Right atrium auricular region (tissue), 2 donors: Measurements from ENCODE around the gene PAN3. TPM values are rescaled to one million over a fixed set of nuclear protein-coding genes. Genes with fewer than 3 reads are reported as not detected.

ENCODE experiments used
- DNase-seq: peaks from one replicate; pipeline ENCODE4 v3.0.0-alpha.2; 2019; ENCODE audit warnings: low spot score
- H3K27ac ChIP-seq, 2 donors: fragments of 200-600 bp; sonication (generic); 1 replicate in 1 of 2; 2 replicates in 1 of 2; pipeline ENCODE4 v1.5.1; 2016 to 2019
- H3K27me3 ChIP-seq, 2 donors: fragments of 200-600 bp; sonication (generic); one replicate each; pipeline versions ENCODE4 v1.5.1 to v1.6.0; 2017 to 2019
- H3K36me3 ChIP-seq: fragments of 200-600 bp; sonication (generic); one replicate; pipeline ENCODE4 v1.5.1; 2016
- H3K4me1 ChIP-seq, 2 donors: fragments of 200-600 bp; sonication (generic); one replicate each; pipeline versions ENCODE4 v1.5.1 to v1.6.0; 2017 to 2019
- H3K4me3 ChIP-seq, 2 donors: fragments of 200-600 bp; sonication (generic); 1 replicate in 1 of 2; 2 replicates in 1 of 2; pipeline ENCODE4 v1.5.1; 2017 to 2019; ENCODE audit warnings: mild to moderate bottlenecking in 1 of 2, moderate library complexity in 1 of 2
- H3K9me3 ChIP-seq, 2 donors: fragments of 200-600 bp; sonication (generic); one replicate each; pipeline ENCODE4 v1.5.1; 2019
- total RNA-seq, 2 donors: library from RNA; depleted of rRNA; stranded (reverse); fragments of >200 nt; gene quantifications; one replicate each; pipeline ENCODE4 v1.1.0, GENCODE V29; 2016
- TF ChIP-seq, protein P1 (sequence below), 2 donors: fragments of 200-600 bp; sonication (generic); IDR thresholded peaks; one replicate each; pipeline ENCODE4 v1.5.1; 2019; ENCODE audit warnings: antibody characterized with exemption in 2 of 2

The PAN3 gene
- total RNA-seq, 2 donors from 2014 or later, result 8.7 to 12.0 TPM

- Histone ChIP-seq H3K27ac (no peak overlapping the region), H3K9me3 (no peaks in the 10 kb centered on the region), H3K36me3 (no peaks in the 10 kb centered on the region), H3K4me3 (no peak overlapping the region), H3K4me1 (no peaks in the 10 kb centered on the region), H3K27me3 (no peaks in the 10 kb centered on the region)
- no peak for DNase-seq
- TF ChIP-seq, protein P1, sequence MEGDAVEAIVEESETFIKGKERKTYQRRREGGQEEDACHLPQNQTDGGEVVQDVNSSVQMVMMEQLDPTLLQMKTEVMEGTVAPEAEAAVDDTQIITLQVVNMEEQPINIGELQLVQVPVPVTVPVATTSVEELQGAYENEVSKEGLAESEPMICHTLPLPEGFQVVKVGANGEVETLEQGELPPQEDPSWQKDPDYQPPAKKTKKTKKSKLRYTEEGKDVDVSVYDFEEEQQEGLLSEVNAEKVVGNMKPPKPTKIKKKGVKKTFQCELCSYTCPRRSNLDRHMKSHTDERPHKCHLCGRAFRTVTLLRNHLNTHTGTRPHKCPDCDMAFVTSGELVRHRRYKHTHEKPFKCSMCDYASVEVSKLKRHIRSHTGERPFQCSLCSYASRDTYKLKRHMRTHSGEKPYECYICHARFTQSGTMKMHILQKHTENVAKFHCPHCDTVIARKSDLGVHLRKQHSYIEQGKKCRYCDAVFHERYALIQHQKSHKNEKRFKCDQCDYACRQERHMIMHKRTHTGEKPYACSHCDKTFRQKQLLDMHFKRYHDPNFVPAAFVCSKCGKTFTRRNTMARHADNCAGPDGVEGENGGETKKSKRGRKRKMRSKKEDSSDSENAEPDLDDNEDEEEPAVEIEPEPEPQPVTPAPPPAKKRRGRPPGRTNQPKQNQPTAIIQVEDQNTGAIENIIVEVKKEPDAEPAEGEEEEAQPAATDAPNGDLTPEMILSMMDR (IDR thresholded peaks at IDR 0.05), result no peak
These were observed 112.2 kb downstream of the PAN3 start for GRCh38 chr13:28250542-28250941.

DNA sequence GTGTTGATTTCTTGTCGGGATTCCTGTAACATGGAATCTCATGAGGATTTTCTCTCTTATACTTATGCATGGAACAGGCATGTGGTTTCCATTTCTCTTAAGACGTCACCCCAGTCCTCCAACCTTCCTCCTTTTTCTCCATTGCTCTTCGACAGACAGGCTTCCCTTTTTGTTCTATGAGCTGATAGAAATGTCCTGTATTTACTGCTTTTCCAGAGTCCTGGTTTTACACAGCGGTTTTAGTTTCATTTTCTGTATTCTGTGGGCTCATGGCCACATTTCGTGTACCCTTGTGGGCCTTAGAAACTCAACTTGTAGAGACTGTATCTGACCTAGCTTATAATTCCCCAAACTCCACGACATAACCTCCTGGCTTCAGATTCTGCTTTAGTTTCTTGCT is 113.1 kb downstream of the PAN3 start:
- Histone ChIP-seq H3K9me3 (no peaks in the 10 kb centered on the region), H3K27me3 (no peaks in the 10 kb centered on the region), H3K27ac (no peak overlapping the region), H3K4me3 (no peak overlapping the region), H3K36me3 (peaks cover 4% of the 10 kb centered on the region), H3K4me1 (no peaks in the 10 kb centered on the region)
- no peak for DNase-seq
- TF ChIP-seq, protein P1 (IDR thresholded peaks at IDR 0.05), result no peak

GRCh38 chr13:28252547-28252946 is 114.2 kb downstream of the PAN3 start:
- H3K27me3 ChIP-seq, result no peaks in the 10 kb centered on the region
- DNase-seq, result no peak
- H3K27ac ChIP-seq, result no peak overlapping the region
- peaks cover 14% of the 10 kb centered on the region for H3K36me3 ChIP-seq
- no peaks in the 10 kb centered on the region for H3K4me1 ChIP-seq
- H3K4me3 ChIP-seq, result no peak overlapping the region
- TF ChIP-seq, protein P1 (IDR thresholded peaks at IDR 0.05), result no peak
- no peaks in the 10 kb centered on the region for H3K9me3 ChIP-seq

- peaks cover 21% of the 10 kb centered on the region for H3K36me3 ChIP-seq
- TF ChIP-seq, protein P1 (IDR thresholded peaks at IDR 0.05), result no peak
These were observed 119.0 kb downstream of the PAN3 start for GRCh38 chr13:28257305-28257704.

DNA sequence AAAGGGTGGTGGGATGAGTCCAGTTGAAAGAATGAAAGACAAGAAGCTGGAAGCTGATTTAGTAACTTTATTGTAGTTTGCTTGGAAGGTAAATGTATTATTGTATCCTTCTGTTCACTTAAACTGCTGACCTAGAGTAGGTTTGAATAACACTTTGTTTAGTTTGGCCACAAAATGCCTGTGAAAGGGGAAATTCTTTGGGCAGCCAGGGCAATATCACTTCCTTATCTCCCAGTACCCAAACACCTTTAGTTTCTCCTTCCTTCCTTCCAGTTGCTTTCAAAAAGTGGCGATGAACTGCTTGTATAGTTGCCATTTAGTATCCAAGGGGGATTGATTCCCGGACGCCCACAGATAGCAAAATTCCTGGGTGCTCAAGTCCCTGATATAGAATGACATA is 120.1 kb downstream of the PAN3 start:
- peaks cover 26% of the 10 kb centered on the region for H3K36me3 ChIP-seq
- H3K27ac ChIP-seq, result no peak overlapping the region
- no peaks in the 10 kb centered on the region for H3K4me1 ChIP-seq
- no peaks in the 10 kb centered on the region for H3K27me3 ChIP-seq
- no peak overlapping the region for H3K4me3 ChIP-seq
- TF ChIP-seq, protein P1 (IDR thresholded peaks at IDR 0.05), result no peak
- DNase-seq, result no peak
- H3K9me3 ChIP-seq, result no peaks in the 10 kb centered on the region

More at GRCh38 chr13:28257305-28257704, 119.0 kb downstream of the PAN3 start:
- Histone ChIP-seq H3K27me3 (no peaks in the 10 kb centered on the region), H3K4me3 (no peak overlapping the region), H3K27ac (no peak overlapping the region), H3K9me3 (no peaks in the 10 kb centered on the region), H3K4me1 (no peaks in the 10 kb centered on the region)
- DNase-seq, result no peak

DNA sequence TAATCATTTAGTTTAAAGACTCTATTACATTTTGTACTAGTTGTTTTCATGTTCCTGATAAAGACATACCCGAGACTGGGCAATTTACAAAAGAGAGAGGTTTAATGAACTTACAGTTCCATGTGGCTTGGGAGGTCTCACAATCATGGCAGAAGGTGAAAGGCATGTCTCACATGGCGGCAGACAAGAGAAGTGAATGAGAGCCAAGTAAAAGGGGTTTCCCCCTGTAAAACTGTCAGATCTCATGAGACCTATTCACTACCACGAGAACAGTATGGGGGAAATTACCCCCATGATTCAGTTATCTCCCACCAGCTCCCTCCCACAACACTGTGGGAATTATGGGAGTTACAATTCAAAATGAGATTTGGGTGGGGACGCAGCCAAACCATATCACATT is 129.2 kb downstream of the PAN3 start:
- H3K27me3 ChIP-seq, result no peaks in the 10 kb centered on the region
- no peak for DNase-seq
- H3K4me1 ChIP-seq, result no peaks in the 10 kb centered on the region
- H3K9me3 ChIP-seq, result no peaks in the 10 kb centered on the region
- H3K27ac ChIP-seq, result no peak overlapping the region
- TF ChIP-seq, protein P1 (IDR thresholded peaks at IDR 0.05), result no peak
- no peak overlapping the region for H3K4me3 ChIP-seq
- peaks cover 36% of the 10 kb centered on the region for H3K36me3 ChIP-seq
